ENCODE data around the gene ETV6. TPM values are rescaled to one million over a fixed set of nuclear protein-coding genes. Genes with fewer than 3 reads are reported as not detected.

The ETV6 gene
- total and polyA plus RNA-seq, 2 of the 8 experiments (the other 6 are each of a cell fraction or from before 2014, with no cell fraction given) = 5.5 to 23.9 TPM

GRCh38 chr12:11815397-11815796 lies 165.9 kb downstream of the ETV6 start (continued):
- TF ChIP-seq, protein P1, sequence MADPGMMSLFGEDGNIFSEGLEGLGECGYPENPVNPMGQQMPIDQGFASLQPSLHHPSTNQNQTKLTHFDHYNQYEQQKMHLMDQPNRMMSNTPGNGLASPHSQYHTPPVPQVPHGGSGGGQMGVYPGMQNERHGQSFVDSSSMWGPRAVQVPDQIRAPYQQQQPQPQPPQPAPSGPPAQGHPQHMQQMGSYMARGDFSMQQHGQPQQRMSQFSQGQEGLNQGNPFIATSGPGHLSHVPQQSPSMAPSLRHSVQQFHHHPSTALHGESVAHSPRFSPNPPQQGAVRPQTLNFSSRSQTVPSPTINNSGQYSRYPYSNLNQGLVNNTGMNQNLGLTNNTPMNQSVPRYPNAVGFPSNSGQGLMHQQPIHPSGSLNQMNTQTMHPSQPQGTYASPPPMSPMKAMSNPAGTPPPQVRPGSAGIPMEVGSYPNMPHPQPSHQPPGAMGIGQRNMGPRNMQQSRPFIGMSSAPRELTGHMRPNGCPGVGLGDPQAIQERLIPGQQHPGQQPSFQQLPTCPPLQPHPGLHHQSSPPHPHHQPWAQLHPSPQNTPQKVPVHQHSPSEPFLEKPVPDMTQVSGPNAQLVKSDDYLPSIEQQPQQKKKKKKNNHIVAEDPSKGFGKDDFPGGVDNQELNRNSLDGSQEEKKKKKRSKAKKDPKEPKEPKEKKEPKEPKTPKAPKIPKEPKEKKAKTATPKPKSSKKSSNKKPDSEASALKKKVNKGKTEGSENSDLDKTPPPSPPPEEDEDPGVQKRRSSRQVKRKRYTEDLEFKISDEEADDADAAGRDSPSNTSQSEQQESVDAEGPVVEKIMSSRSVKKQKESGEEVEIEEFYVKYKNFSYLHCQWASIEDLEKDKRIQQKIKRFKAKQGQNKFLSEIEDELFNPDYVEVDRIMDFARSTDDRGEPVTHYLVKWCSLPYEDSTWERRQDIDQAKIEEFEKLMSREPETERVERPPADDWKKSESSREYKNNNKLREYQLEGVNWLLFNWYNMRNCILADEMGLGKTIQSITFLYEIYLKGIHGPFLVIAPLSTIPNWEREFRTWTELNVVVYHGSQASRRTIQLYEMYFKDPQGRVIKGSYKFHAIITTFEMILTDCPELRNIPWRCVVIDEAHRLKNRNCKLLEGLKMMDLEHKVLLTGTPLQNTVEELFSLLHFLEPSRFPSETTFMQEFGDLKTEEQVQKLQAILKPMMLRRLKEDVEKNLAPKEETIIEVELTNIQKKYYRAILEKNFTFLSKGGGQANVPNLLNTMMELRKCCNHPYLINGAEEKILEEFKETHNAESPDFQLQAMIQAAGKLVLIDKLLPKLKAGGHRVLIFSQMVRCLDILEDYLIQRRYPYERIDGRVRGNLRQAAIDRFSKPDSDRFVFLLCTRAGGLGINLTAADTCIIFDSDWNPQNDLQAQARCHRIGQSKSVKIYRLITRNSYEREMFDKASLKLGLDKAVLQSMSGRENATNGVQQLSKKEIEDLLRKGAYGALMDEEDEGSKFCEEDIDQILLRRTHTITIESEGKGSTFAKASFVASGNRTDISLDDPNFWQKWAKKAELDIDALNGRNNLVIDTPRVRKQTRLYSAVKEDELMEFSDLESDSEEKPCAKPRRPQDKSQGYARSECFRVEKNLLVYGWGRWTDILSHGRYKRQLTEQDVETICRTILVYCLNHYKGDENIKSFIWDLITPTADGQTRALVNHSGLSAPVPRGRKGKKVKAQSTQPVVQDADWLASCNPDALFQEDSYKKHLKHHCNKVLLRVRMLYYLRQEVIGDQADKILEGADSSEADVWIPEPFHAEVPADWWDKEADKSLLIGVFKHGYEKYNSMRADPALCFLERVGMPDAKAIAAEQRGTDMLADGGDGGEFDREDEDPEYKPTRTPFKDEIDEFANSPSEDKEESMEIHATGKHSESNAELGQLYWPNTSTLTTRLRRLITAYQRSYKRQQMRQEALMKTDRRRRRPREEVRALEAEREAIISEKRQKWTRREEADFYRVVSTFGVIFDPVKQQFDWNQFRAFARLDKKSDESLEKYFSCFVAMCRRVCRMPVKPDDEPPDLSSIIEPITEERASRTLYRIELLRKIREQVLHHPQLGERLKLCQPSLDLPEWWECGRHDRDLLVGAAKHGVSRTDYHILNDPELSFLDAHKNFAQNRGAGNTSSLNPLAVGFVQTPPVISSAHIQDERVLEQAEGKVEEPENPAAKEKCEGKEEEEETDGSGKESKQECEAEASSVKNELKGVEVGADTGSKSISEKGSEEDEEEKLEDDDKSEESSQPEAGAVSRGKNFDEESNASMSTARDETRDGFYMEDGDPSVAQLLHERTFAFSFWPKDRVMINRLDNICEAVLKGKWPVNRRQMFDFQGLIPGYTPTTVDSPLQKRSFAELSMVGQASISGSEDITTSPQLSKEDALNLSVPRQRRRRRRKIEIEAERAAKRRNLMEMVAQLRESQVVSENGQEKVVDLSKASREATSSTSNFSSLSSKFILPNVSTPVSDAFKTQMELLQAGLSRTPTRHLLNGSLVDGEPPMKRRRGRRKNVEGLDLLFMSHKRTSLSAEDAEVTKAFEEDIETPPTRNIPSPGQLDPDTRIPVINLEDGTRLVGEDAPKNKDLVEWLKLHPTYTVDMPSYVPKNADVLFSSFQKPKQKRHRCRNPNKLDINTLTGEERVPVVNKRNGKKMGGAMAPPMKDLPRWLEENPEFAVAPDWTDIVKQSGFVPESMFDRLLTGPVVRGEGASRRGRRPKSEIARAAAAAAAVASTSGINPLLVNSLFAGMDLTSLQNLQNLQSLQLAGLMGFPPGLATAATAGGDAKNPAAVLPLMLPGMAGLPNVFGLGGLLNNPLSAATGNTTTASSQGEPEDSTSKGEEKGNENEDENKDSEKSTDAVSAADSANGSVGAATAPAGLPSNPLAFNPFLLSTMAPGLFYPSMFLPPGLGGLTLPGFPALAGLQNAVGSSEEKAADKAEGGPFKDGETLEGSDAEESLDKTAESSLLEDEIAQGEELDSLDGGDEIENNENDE (IDR thresholded peaks at IDR 0.05; ENCODE audit: insufficient replicate concordance, low read length) = no peak
- no peak for TF ChIP-seq CEBPB (IDR thresholded peaks at IDR 0.05; ENCODE audit: low read depth, low read length)
- no peak for TF ChIP-seq BRCA1 (IDR thresholded peaks at IDR 0.05; ENCODE audit: low read depth, low read length)
- TF ChIP-seq TBP (IDR thresholded peaks at IDR 0.05; ENCODE audit: low read depth, low read length) = no peak
- TF ChIP-seq TAF7 (optimal IDR thresholded peaks at IDR 0.05; ENCODE audit: borderline replicate concordance, low read depth, low read length) = no peak
- no peak for TF ChIP-seq RXRA (IDR thresholded peaks at IDR 0.05; ENCODE audit: insufficient read depth, low read depth, low read length)
- TF ChIP-seq PHF8 (conservative IDR thresholded peaks at IDR 0.05; ENCODE audit: low read depth, low read length) = no peak
- no peak for TF ChIP-seq TEAD4 (IDR thresholded peaks at IDR 0.05; ENCODE audit: low read depth, low read length)
- no peak for TF ChIP-seq SRF (IDR thresholded peaks at IDR 0.05; ENCODE audit: low read depth, low read length)
- no peak for TF ChIP-seq GABPA (IDR thresholded peaks at IDR 0.05; ENCODE audit: borderline replicate concordance, insufficient read depth, low read length)
- TF ChIP-seq NRF1 (IDR thresholded peaks at IDR 0.05; ENCODE audit: low read depth, low read length) = no peak
- TF ChIP-seq BCL11A (IDR thresholded peaks at IDR 0.05; ENCODE audit: low read depth in 2 of 2, low read length in 2 of 2) = no peak

Measured in H1 (cell line).